HepG2 (cell line): Measurements from ENCODE around the gene TMBIM1. TPM values are rescaled to one million over a fixed set of nuclear protein-coding genes. Genes with fewer than 3 reads are reported as not detected.

Experiments
- ATF7-NPFF ChIP-seq: sonication (generic); formaldehyde crosslinking; IDR thresholded peaks from 2 replicates; pipeline ENCODE4 v1.8.1; 2023; ENCODE audit warnings: mild to moderate bottlenecking, low read depth, missing genetic modification reagents, moderate library complexity
- DMAP1 ChIP-seq: IDR thresholded peaks from 2 replicates; pipeline ENCODE4 v1.6.1; 2016
- FIP1L1 ChIP-seq: fragments of 200-400 bp; formaldehyde crosslinking; IDR thresholded peaks from 2 replicates; pipeline ENCODE4 v1.6.1; 2018; ENCODE audit warnings: low read depth, mild to moderate bottlenecking, low read length, moderate library complexity, borderline replicate concordance; ENCODE audit not compliant: insufficient read depth
- IRF9 ChIP-seq: sonication (generic); formaldehyde crosslinking; IDR thresholded peaks from 2 replicates; pipeline ENCODE4 v1.8.0; 2022; ENCODE audit warnings: missing genetic modification reagents, mild to moderate bottlenecking, borderline replicate concordance
- KLF9 ChIP-seq: IDR thresholded peaks from 2 replicates; pipeline ENCODE4 v1.6.1; 2016; ENCODE audit warnings: low read depth
- KMT2A ChIP-seq: sonication (generic); formaldehyde crosslinking; IDR thresholded peaks from 2 replicates; pipeline ENCODE4 v1.4.0; 2020; ENCODE audit warnings: missing genetic modification reagents
- KMT2B ChIP-seq: IDR thresholded peaks from 2 replicates; pipeline ENCODE4 v1.6.1; 2016; ENCODE audit warnings: missing genetic modification reagents, missing compliant biosample characterization
- MBNL3 ChIP-seq: fragments of 250-450 bp; sonication (Bioruptor Pico); conservative IDR thresholded peaks from 2 replicates; pipeline ENCODE4 v1.8.0; 2022; ENCODE audit warnings: mild to moderate bottlenecking, inconsistent platforms
- NPAS2 ChIP-seq: sonication (generic); formaldehyde crosslinking; IDR thresholded peaks from 2 replicates; pipeline ENCODE4 v1.8.0; 2022; ENCODE audit warnings: mild to moderate bottlenecking, missing genetic modification reagents, borderline replicate concordance
- PITX1 ChIP-seq: sonication (generic); formaldehyde crosslinking; IDR thresholded peaks from 2 replicates; pipeline ENCODE4 v1.5.1; 2020; ENCODE audit warnings: mild to moderate bottlenecking, missing genetic modification reagents
- SMAD9 ChIP-seq: sonication (generic); formaldehyde crosslinking; IDR thresholded peaks from 2 replicates; pipeline ENCODE4 v1.5.1; 2020; ENCODE audit warnings: mild to moderate bottlenecking, missing genetic modification reagents
- TBL1XR1 ChIP-seq: fragments of 150-350 bp; IDR thresholded peaks from 2 replicates; pipeline ENCODE4 v1.6.1; 2014; ENCODE audit warnings: borderline replicate concordance, low read length; ENCODE audit not compliant: partially characterized antibody
- U2AF1 ChIP-seq: fragments of 200-400 bp; formaldehyde crosslinking; optimal IDR thresholded peaks from 2 replicates; pipeline ENCODE3; 2017; ENCODE audit warnings: mild to moderate bottlenecking, low read depth, low read length
- ZNF205 ChIP-seq: IDR thresholded peaks from 2 replicates; pipeline ENCODE4 v1.6.1; 2018; ENCODE audit warnings: missing biosample characterization, missing genetic modification reagents
- ZNF234 ChIP-seq: sonication (generic); formaldehyde crosslinking; conservative IDR thresholded peaks from 2 replicates; pipeline ENCODE4 v1.5.1; 2020; ENCODE audit warnings: mild to moderate bottlenecking, missing genetic modification reagents
- ZNF282 ChIP-seq: fragments of 450-650 bp; IDR thresholded peaks from 2 replicates; pipeline ENCODE4 v1.6.1; 2018; ENCODE audit not compliant: partially characterized antibody
- ZNF44 ChIP-seq: sonication (generic); formaldehyde crosslinking; IDR thresholded peaks from 2 replicates; pipeline ENCODE4 v1.5.1; 2020; ENCODE audit warnings: mild to moderate bottlenecking, missing genetic modification reagents
- ZNF562 ChIP-seq: sonication (generic); formaldehyde crosslinking; IDR thresholded peaks from 2 replicates; pipeline ENCODE4 v1.8.0; 2022; ENCODE audit warnings: missing genetic modification reagents, borderline replicate concordance
- ZNF737 ChIP-seq: sonication (generic); formaldehyde crosslinking; IDR thresholded peaks from 2 replicates; pipeline ENCODE4 v1.5.0; 2020; ENCODE audit warnings: missing genetic modification reagents, mild to moderate bottlenecking, borderline replicate concordance
- ZNF777 ChIP-seq: sonication (generic); formaldehyde crosslinking; IDR thresholded peaks from 2 replicates; pipeline ENCODE4 v1.4.0; 2020; ENCODE audit warnings: missing genetic modification reagents
- ZNF780A ChIP-seq: sonication (generic); formaldehyde crosslinking; IDR thresholded peaks from 2 replicates; pipeline ENCODE4 v1.8.0; 2022; ENCODE audit warnings: mild to moderate bottlenecking, missing genetic modification reagents, moderate library complexity
- polyA plus RNA-seq, 8 experiments: library from polyadenylated mRNA; depleted of rRNA in 3 of 8; stranded (reverse) in 7 of 8; unstranded in 1 of 8; fragments of >200 nt; fragmentation: Illumina TruSeq in 4 of 8; extraction: Trizol in 4 of 8; gene quantifications; 2 replicates each; pipeline versions ENCODE4 v1.2.1 to v1.2.3, GENCODE V29; 2011 to 2016; ENCODE audit warnings: low read depth in 4 of 8, missing spikeins in 1 of 8, mixed read lengths in 1 of 8; ENCODE audit not compliant: insufficient read depth in 1 of 8
- total RNA-seq, 5 experiments: library from RNA; depleted of rRNA; stranded (reverse); fragments of >200 nt; fragmentation: Illumina TruSeq; extraction: Trizol; gene quantifications; 2 replicates each; pipeline ENCODE4 v1.2.3, GENCODE V29; 2016; ENCODE audit warnings: low read depth in 1 of 5
- TF ChIP-seq, protein P1 (sequence below): sonication (generic); formaldehyde crosslinking; IDR thresholded peaks from 2 replicates; pipeline ENCODE4 v1.4.0; 2020; ENCODE audit warnings: missing genetic modification reagents
- TF ChIP-seq, protein P2 (sequence below): sonication (generic); formaldehyde crosslinking; IDR thresholded peaks from 2 replicates; pipeline ENCODE4 v1.5.0; 2020; ENCODE audit warnings: mild to moderate bottlenecking, missing genetic modification reagents, moderate library complexity

TMBIM1 gene
- total and polyA plus RNA-seq, 2 of the 13 experiments (the other 11 are each of a cell fraction or from before 2014, with no cell fraction given): 127 to 139 TPM

- TF ChIP-seq U2AF1 (no peak), ZNF737 (CRISPR knock-in tag) (no peak), IRF9 (no peak), ZNF44 (CRISPR knock-in tag) (0 out of 2 replicates have a peak, but pooled peaks have one; percentile 31), ATF7-NPFF (0 out of 2 replicates have a peak, but pooled peaks have one; percentile 60), SMAD9 (peak; percentile 30; the same call in 1 of the 2 replicates), TBL1XR1 (no peak), FIP1L1 (no peak), DMAP1 (CRISPR knock-in tag) (peak; percentile 40; the same call in 1 of the 2 replicates), NPAS2 (CRISPR knock-in tag) (no peak), ZNF780A (CRISPR knock-in tag) (no peak), KLF9 (CRISPR knock-in tag) (0 out of 2 replicates have a peak, but pooled peaks have one; percentile 39), KMT2A (CRISPR knock-in tag) (peak; percentile 50; the same call in 1 of the 2 replicates), KMT2B (CRISPR knock-in tag) (peak; percentile 62; the same call in 1 of the 2 replicates), MBNL3 (CRISPR knock-in tag) (no peak), ZNF777 (CRISPR knock-in tag) (no peak), ZNF562 (CRISPR knock-in tag) (no peak), ZNF234 (CRISPR knock-in tag) (no peak), ZNF282 (no peak), ZNF205 (CRISPR knock-in tag) (no peak; the same call in 1 of the 2 replicates), PITX1 (CRISPR knock-in tag) (0 out of 2 replicates have a peak, but pooled peaks have one; percentile 13)
- TF ChIP-seq, protein P1, sequence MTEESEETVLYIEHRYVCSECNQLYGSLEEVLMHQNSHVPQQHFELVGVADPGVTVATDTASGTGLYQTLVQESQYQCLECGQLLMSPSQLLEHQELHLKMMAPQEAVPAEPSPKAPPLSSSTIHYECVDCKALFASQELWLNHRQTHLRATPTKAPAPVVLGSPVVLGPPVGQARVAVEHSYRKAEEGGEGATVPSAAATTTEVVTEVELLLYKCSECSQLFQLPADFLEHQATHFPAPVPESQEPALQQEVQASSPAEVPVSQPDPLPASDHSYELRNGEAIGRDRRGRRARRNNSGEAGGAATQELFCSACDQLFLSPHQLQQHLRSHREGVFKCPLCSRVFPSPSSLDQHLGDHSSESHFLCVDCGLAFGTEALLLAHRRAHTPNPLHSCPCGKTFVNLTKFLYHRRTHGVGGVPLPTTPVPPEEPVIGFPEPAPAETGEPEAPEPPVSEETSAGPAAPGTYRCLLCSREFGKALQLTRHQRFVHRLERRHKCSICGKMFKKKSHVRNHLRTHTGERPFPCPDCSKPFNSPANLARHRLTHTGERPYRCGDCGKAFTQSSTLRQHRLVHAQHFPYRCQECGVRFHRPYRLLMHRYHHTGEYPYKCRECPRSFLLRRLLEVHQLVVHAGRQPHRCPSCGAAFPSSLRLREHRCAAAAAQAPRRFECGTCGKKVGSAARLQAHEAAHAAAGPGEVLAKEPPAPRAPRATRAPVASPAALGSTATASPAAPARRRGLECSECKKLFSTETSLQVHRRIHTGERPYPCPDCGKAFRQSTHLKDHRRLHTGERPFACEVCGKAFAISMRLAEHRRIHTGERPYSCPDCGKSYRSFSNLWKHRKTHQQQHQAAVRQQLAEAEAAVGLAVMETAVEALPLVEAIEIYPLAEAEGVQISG (CRISPR knock-in tag): peak; percentile 67; the same call in 1 of the 2 replicates
- TF ChIP-seq, protein P2, sequence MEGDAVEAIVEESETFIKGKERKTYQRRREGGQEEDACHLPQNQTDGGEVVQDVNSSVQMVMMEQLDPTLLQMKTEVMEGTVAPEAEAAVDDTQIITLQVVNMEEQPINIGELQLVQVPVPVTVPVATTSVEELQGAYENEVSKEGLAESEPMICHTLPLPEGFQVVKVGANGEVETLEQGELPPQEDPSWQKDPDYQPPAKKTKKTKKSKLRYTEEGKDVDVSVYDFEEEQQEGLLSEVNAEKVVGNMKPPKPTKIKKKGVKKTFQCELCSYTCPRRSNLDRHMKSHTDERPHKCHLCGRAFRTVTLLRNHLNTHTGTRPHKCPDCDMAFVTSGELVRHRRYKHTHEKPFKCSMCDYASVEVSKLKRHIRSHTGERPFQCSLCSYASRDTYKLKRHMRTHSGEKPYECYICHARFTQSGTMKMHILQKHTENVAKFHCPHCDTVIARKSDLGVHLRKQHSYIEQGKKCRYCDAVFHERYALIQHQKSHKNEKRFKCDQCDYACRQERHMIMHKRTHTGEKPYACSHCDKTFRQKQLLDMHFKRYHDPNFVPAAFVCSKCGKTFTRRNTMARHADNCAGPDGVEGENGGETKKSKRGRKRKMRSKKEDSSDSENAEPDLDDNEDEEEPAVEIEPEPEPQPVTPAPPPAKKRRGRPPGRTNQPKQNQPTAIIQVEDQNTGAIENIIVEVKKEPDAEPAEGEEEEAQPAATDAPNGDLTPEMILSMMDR (CRISPR knock-in tag): peak; percentile 99
Measured at GRCh38 chr2:218301176-218301819, 9.0 kb upstream of the TMBIM1 start (continued).
